HEK293T (cell line): Measurements from ENCODE around the gene PRG3.

Experiments used
- BHLHE40 ChIP-seq: fragments of 450-650 bp; IDR thresholded peaks from 2 replicates; pipeline ENCODE4 v1.6.1; 2016; ENCODE audit warnings: mild to moderate bottlenecking, moderate library complexity, borderline replicate concordance
- ELF4 ChIP-seq: fragments of 450-650 bp; IDR thresholded peaks from 2 replicates; pipeline ENCODE4 v1.6.1; 2017; ENCODE audit warnings: antibody characterized with exemption
- FOXA1 ChIP-seq: fragments of 450-650 bp; IDR thresholded peaks from 2 replicates; pipeline ENCODE4 v1.6.1; 2016; ENCODE audit warnings: mild to moderate bottlenecking
- FOXK2 ChIP-seq: fragments of 450-650 bp; IDR thresholded peaks from 2 replicates; pipeline ENCODE4 v1.6.1; 2016; ENCODE audit warnings: mild to moderate bottlenecking
- HDGF ChIP-seq: fragments of 450-650 bp; IDR thresholded peaks from 2 replicates; pipeline ENCODE4 v1.6.1; 2017; ENCODE audit warnings: antibody characterized with exemption, borderline replicate concordance
- LEF1 ChIP-seq: fragments of 450-650 bp; IDR thresholded peaks from 2 replicates; pipeline ENCODE4 v1.6.1; 2017; ENCODE audit warnings: mild to moderate bottlenecking, borderline replicate concordance
- SP1 ChIP-seq: fragments of 450-650 bp; IDR thresholded peaks from 2 replicates; pipeline ENCODE4 v1.6.1; 2017
- SUZ12 ChIP-seq: fragments of 450-650 bp; IDR thresholded peaks from 2 replicates; pipeline ENCODE4 v1.6.1; 2016; ENCODE audit warnings: mild to moderate bottlenecking
- ZNF384 ChIP-seq: fragments of 450-650 bp; IDR thresholded peaks from 2 replicates; pipeline ENCODE4 v1.6.1; 2016

- TF ChIP-seq HDGF (no peak), ELF4 (no peak), FOXK2 (no peak), LEF1 (no peak), SP1 (no peak), FOXA1 (no peak), BHLHE40 (no peak), ZNF384 (no peak), SUZ12 (no peak)
Observed at GRCh38 chr11:57349491-57350274, 31.3 kb downstream of the PRG3 start.
